ENCODE measurements around the gene SRPK2. TPM values are rescaled to one million over a fixed set of nuclear protein-coding genes. Genes with fewer than 3 reads are reported as not detected.

SRPK2 gene
- total and polyA plus RNA-seq, 2 of the 13 experiments (the other 11 are each of a cell fraction or from before 2014, with no cell fraction given), result 10.1 to 22.3 TPM

DNA sequence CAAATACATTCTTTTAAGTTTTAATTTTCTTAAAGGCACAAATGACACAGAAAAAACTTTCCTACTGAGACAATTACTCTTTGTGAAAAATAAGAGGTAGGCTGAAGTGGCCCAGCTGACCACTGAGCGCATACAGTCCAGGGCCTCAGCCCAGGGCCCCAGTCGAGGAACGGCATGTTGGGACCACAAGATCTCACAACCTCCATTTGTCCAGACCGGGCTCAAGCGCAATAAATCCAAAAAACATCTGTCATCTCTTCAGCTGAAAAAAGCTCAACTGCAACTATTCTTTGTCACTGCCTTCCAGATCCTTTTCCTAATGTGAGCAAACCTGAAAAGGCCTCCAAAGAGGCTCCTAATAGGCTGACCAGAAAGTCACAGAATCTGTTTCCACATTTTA is 165.8 kb downstream of the SRPK2 start:
- Histone ChIP-seq H3K79me2 (ENCODE audit: insufficient read depth, low read length) (peaks cover 12% of the 10 kb centered on the region), H3K27me3 (ENCODE audit: control insufficient read depth in 1 of 2, insufficient read depth in 2 of 2, low read length in 2 of 2) (no peaks in the 10 kb centered on the region), H3K4me1 (ENCODE audit: insufficient read depth, low read length) (peaks cover 10% of the 10 kb centered on the region), H2AFZ (ENCODE audit: low read length) (no peak overlapping the region), H3K9me3 (ENCODE audit: low read length) (no peaks in the 10 kb centered on the region), H3K9ac (ENCODE audit: insufficient read depth, low read depth, low read length) (no peak overlapping the region), H3K27ac (ENCODE audit: extremely low read length, insufficient read depth, low read length) (no peak overlapping the region), H4K20me1 (ENCODE audit: insufficient read depth, low read length) (no peaks in the 10 kb centered on the region), H3K4me2 (ENCODE audit: low read depth, low read length) (no peak overlapping the region), H3K36me3 (replicated peaks in 1 of 2; ENCODE audit: control insufficient read depth in 1 of 2, insufficient read depth in 2 of 2, low read length in 2 of 2) (no peaks in the 10 kb centered on the region), H3K4me3 (replicated peaks in 1 of 3; ENCODE audit: insufficient read depth in 1 of 3, low read depth in 2 of 3, low read length in 3 of 3) (no peak overlapping the region)
- no peak for DNase-seq (ENCODE audit: low spot score)
- intact Hi-C loops (cut with micrococcal nuclease; ENCODE audit: unreplicated experiment) (loop anchor here (1.0 kb wide), 1 partner anchor 9 kb away; no protein-coding TSS in a partner anchor), in situ Hi-C loops (cut with HindIII; ENCODE audit: extremely low pct_ligation_motif_present, low pct_unique_long_range_greater_than_20kb) (no loop called here)
- ChIA-PET CTCF (ENCODE audit: low intra/inter-chr PET ratio, low total read pairs) (no interaction called here), POLR2A (no interaction called here)
- BruUV-seq (replicated peaks), result no TSS peak
- WGBS (ENCODE audit: low lambda C conversion rate), result 98% methylated on average over 5 of the region's 5 CpGs
- no peak for FAIRE-seq
- TF ChIP-seq, protein P1, sequence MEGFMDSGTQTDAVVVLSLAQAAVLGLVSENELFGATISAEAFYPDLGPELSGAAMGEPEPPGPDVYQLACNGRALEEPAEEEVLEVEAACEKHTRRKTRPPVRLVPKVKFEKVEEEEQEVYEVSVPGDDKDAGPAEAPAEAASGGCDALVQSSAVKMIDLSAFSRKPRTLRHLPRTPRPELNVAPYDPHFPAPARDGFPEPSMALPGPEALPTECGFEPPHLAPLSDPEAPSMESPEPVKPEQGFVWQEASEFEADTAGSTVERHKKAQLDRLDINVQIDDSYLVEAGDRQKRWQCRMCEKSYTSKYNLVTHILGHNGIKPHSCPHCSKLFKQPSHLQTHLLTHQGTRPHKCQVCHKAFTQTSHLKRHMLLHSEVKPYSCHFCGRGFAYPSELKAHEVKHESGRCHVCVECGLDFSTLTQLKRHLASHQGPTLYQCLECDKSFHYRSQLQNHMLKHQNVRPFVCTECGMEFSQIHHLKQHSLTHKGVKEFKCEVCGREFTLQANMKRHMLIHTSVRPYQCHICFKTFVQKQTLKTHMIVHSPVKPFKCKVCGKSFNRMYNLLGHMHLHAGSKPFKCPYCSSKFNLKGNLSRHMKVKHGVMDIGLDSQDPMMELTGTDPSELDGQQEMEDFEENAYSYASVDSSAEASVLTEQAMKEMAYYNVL (CRISPR knock-in tag; IDR thresholded peaks at IDR 0.05; ENCODE audit: borderline replicate concordance), result no peak
- TF ChIP-seq CHD4 (IDR thresholded peaks at IDR 0.05; ENCODE audit: borderline replicate concordance, low read length) (no peak), THAP11 (CRISPR knock-in tag; IDR thresholded peaks at IDR 0.05) (no peak), TBX2 (CRISPR knock-in tag; IDR thresholded peaks at IDR 0.05; ENCODE audit: borderline replicate concordance) (no peak), CBX5 (CRISPR knock-in tag; IDR thresholded peaks at IDR 0.05; ENCODE audit: borderline replicate concordance) (no peak), ZNF775 (CRISPR knock-in tag; IDR thresholded peaks at IDR 0.05; ENCODE audit: borderline replicate concordance) (no peak), ZNF639 (CRISPR knock-in tag; conservative IDR thresholded peaks at IDR 0.05) (no peak), DNMT3B (CRISPR knock-in tag; conservative IDR thresholded peaks at IDR 0.05) (no peak), ATF2 (CRISPR knock-in tag; IDR thresholded peaks at IDR 0.05) (no peak), MAFK (conservative IDR thresholded peaks at IDR 0.05 in 1 of 2, IDR thresholded peaks at IDR 0.05 in 1 of 2; ENCODE audit: low read length in 2 of 2) (no peak), ZFAT (CRISPR knock-in tag; conservative IDR thresholded peaks at IDR 0.05) (no peak), ATRX (CRISPR knock-in tag; IDR thresholded peaks at IDR 0.05; ENCODE audit: borderline replicate concordance) (no peak), HDAC2 (CRISPR knock-in tag; IDR thresholded peaks at IDR 0.05) (no peak), KDM2A (CRISPR knock-in tag; IDR thresholded peaks at IDR 0.05; ENCODE audit: borderline replicate concordance, low read depth) (no peak)
- TF ChIP-seq, protein P2, sequence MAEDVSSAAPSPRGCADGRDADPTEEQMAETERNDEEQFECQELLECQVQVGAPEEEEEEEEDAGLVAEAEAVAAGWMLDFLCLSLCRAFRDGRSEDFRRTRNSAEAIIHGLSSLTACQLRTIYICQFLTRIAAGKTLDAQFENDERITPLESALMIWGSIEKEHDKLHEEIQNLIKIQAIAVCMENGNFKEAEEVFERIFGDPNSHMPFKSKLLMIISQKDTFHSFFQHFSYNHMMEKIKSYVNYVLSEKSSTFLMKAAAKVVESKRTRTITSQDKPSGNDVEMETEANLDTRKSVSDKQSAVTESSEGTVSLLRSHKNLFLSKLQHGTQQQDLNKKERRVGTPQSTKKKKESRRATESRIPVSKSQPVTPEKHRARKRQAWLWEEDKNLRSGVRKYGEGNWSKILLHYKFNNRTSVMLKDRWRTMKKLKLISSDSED (CRISPR knock-in tag; IDR thresholded peaks at IDR 0.05), result no peak
- TF ChIP-seq, protein P3, sequence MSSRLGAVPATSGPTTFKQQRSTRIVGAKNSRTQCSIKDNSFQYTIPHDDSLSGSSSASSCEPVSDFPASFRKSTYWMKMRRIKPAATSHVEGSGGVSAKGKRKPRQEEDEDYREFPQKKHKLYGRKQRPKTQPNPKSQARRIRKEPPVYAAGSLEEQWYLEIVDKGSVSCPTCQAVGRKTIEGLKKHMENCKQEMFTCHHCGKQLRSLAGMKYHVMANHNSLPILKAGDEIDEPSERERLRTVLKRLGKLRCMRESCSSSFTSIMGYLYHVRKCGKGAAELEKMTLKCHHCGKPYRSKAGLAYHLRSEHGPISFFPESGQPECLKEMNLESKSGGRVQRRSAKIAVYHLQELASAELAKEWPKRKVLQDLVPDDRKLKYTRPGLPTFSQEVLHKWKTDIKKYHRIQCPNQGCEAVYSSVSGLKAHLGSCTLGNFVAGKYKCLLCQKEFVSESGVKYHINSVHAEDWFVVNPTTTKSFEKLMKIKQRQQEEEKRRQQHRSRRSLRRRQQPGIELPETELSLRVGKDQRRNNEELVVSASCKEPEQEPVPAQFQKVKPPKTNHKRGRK (CRISPR knock-in tag; IDR thresholded peaks at IDR 0.05), result no peak
- 0 out of 3 replicates have a peak, but pooled peaks have one; percentile 34 for ATAC-seq

Data from HepG2 (cell line).